ENCODE data around the gene ITIH5.
"Not testable (repeated sequence)": the region's sequence is repeated elsewhere in the genome, so short reads cannot be mapped to it uniquely, and the experiment has no call there.

The ITIH5 gene

DNA sequence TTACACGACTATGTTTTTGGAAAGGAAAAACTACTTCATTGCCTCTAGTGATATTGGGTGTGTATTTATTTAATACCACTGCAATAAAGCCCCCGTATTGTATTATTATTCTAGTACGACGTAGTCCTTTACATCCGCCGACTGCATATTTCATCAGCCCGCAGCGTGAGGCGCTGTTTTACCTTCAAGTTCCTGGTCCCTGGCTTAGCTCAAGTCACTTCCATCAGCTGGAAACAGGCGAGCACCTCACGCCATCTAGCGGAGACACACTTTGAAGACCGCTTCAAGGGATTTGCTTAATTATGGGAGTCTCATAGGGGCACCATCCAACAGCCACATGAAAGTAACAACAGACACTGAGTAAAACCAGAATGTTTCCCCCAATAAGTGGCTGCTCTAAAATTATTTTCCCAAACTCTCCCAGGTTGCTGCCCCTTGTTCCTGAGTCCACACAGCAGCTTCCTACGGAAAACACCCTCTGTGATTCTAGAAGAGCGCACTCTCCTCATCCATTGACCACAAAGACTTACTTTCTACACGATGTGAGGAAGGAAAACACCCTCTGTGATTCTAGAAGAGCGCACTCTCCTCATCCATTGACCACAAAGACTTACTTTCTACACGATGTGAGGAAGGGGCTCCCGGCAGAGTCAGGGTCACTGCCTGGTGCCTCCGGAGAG lies 20.6 kb upstream of the ITIH5 start:
- DNase-seq (ENCODE audit: low read depth), result peak; percentile 54

DNA sequence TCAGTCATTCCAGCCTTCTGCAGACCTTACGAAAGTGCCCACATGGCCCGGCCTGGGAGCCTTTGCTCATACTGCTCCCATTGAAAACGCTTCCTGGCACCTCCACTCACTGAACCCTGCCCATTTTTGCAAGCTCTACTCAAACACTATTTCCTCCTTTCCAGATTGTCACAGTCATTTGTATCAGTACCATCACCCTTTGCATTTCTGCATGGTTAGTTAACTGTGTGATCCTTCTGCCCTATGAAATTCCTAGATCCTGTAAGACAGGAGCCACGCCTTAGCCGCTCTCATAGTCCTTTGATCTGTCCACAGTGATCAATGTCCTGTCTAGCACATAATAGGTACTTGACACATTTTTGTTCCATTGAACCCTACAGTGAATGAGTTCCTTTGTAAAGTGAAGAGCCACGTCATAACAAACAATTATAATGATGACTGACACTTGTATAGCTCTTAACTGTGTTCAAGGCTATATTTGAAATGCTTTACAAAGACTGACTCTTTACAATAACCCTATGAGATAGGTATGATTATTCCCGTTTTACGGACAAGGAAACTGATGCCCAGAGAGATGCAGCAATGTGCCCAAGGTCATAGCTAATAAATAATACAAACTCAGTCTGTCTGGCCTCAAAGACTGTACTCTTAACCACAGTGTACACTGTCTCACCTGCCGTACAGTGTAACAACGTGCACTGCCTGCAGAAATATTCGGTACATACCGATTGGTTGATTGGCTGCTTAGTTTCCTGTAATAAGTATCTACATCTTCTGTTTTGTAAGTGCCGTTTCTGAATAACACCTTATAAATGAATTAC lies 19.8 kb upstream of the ITIH5 start:
- DNase-seq (ENCODE audit: low read depth), result no peak

DNA sequence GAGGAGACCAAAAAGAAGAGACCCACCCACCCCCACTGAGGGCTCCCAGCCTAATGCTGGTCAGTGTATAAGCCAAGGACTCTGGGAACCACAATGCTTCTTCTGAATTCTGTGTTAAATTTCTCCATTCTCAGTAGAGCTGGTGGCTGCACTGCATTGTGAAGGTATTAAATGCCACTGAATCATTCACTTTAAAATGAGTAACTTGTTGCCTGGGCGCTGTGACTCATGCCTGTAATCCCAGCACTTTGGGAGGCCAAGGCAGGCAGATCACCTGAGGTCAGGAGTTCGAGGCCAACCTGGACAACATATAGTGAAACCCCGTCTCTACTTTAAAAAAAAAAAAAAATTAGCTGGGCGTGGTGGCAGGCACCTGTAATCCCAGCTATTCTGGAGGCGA lies 13.3 kb upstream of the ITIH5 start:
- DNase-seq (ENCODE audit: low read depth), result not testable (repeated sequence)

DNA sequence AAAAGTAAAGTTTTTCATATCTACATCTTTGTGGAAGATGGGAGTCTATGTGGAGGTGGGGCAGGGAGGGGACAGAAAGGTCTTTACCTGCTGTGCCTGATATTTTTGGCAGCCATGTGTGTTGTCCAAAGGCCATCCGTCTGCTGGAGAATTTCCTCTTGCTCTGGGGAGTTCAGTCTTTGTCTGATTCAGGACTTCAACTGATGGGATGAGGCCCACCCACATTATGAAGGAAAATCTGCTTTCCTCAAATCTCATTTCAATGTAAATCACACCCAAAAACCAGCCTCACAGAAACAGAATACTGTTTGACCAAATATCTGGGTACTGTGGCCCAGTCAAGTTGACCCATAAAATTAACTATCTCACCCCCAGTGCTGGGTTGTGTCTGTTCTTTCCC lies 12.5 kb upstream of the ITIH5 start:
- DNase-seq (ENCODE audit: low read depth), result no peak

DNA sequence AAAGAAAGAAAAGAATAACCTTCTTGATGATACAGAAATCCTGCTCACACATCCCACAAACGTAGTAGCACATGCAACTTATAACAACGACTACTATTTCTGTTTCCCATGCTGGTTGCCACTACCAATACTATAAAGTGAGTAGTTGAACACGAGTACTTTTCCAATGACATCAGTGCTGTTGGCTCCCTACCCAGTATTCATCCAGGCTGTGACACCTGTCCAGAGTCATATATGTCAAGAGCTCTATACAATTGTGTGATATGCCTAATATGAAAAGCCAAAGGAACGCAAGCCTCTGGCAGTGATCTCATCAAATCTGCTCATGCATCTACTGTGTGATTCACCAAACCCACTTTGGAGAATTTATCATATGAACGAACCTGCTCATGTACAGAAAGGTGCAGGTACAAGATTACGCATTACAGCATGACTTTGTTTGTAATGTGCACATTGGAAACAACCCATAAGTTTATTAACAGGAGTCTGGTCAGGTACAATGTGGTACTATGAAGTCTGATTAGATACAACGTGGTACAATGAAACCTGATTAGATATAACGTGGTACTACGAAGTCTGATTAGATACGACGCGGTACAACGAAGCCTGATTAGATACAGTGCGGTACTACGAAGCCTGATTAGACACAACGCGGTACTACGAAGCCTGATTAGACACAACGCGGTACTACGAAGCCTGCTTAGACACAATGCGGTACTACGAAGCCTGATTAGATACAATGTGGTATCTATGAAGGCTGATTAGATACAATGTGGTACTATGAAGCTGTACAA lies 5.8 kb upstream of the ITIH5 start:
- no peak for DNase-seq (ENCODE audit: low read depth)

DNA sequence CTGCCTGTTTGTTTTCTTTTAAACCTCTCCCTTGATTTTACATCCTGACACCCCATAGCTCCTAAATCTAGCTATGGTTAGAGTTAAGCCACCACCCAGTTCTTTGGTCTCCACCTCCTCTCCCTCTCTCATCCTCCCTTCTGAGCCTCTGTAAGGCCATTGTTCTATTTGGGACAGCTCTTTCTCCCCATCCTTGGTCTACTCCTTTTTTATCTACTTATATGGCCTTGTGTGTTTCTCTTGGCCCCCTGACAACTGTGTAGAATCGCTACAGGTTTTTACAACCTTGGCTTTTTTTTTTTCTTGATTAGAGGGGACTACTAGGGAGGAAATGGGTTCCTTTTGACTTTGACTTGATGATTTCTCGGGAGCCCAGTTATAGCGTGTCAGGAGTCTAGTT lies 3.4 kb upstream of the ITIH5 start:
- no peak for DNase-seq (ENCODE audit: low read depth)

DNA sequence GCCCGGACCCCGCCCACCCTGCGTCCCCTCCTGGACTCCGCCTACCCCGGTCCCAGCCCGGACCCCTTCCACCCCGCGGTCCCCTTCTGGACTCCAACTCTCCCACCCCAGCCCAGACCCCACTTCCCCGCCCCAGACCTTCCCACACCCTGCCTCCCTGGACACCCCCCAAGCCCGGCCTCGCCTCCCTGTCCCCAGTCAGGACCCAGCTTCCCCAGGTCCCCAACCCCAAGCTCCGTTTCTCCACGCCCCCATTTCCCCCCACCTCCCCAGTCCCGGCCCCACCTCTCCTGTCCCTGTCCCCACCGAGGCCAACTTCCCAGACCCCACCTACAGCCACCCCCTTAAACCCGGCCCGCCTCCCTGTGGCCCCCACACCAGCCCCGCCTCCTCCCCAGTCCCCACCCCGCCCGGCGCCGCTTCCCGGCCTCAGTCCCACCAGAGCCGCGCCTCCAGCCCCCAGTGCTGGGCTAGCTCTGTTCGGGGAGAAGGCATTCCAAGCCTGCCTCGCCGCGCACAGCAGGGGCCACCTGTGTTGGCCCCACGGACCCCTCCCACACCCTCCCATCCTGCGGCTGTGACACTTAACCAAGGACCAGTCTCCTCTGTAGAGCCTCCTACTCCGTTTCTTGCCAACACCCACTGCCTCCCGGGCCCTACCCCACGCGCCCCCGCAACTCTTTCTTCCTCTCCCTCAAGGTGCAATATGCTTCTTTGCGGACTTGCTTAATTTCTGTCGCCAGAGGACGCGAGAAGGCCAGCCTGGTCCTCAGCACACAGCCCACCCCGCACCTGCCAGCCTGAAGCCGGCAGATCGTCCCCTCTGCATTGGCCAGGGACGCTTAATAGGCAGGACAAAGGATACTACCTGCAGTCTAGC lies 736 bp upstream of the ITIH5 start:
- no peak for DNase-seq (ENCODE audit: low read depth)

DNA sequence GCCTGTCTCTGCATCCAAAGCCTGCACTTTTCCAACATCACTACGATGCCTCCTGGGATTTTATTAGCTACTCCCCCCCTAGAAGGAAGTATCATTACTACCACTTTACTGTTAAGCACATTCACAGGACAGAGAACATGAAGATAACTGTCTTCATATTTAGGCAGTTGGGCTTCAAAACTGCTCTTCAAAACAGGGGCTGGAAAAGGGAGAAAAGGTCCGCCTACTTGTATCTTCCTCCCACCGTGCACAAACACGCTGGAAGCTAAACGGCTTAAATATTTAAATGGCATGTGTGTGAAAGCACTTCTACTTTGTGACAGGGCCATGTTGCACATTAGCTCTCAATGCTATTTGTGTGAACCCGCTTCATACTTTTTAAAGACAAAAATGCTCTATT lies 999 bp downstream of the ITIH5 start:
- no peak for DNase-seq (ENCODE audit: low read depth)

DNA sequence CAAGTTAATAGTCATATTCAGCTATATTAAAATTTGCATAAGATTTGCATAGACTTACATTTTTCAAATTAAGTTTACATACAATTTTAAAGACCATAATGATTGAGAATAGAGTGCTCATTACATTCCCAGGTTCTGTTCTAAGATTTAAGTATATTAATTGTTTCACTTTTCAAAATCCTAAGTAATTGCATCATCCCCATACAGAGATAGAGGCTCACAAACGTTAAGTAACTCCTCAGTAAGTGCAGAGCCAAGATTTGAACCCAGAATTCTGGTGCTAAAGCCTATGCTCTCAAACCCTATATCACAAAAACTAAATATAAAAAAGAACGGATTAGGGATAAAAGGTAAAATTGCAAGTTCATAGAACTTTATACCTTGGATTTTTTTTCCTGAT lies 2.1 kb downstream of the ITIH5 start:
- no peak for DNase-seq (ENCODE audit: low read depth)

DNA sequence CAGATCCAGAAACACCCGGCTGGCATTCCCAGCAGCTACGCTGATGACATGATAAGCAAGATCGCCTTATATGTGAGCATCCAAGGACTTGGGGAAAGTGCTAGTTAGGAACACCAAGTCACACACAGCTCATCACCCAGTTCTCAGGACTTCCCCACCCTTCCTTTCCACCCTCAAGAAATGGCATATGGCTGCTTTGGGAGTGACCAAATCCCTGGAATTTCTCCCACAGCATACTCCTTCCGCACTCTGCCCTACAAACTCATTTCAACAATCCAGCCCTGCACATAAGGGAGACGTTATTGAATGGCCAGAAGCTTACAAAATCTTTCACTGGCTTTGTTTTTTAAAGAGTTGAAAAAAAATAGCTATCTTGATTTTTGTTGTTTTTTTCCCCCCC lies 4.2 kb downstream of the ITIH5 start:
- DNase-seq (ENCODE audit: low read depth), result no peak

DNA sequence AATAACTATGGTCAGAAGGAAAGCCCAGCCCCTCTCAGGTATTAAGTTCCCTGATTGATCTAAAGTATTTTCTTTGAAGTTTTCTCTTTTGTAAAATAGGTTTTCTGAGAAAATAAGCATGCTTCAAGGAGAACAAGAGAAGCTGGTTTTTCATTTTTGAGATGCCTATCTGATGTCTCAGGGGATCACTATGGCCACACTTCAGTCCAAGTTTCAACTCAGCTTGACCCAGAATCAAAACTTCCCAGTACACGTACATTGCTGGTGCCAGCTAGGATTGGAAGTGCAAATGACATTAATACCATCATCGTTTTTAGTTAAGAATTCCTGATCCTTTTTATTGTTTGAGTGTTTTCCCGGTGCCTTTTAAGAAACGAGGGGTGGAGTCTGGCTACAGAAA lies 7.2 kb downstream of the ITIH5 start:
- DNase-seq (ENCODE audit: low read depth), result no peak

DNA sequence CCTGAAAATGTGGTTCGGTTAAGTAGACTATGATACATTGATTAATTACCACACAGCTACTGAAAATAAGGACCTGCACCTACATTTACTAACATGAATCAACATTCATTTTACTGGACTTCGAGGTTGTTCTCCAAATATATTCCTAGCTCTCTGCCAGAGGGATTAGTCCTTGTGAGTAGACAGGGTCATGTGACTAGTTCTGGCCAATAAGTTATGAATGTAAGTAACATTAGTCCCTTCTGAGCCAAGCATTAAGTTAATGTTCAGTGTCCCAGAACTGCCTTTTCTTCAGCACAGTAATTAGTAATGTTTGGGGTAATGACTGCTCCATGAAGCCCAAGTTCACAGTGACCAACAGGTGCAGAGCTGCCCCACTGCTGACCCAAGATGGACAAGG lies 9.2 kb downstream of the ITIH5 start:
- DNase-seq (ENCODE audit: low read depth), result no peak

DNA sequence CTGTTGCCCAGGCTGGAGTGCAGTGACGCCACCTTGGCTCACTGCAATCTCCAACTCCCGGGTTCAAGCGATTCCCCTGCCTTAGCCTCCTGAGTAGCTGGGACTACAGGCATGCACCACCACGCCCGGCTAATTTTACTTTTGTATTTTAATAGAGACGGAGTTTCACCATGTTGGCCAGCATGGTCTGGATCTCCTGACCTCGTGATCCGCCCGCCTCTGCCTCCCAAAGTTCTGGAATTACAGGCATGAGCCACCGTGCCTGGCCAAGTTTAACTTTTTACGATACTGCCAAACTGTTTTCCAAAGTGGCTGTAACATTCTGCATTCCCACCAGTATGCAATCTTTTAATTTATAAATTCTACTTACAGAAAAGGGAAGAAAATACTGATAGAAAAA lies 9.7 kb downstream of the ITIH5 start:
- DNase-seq (ENCODE audit: low read depth), result not testable (repeated sequence)

DNA sequence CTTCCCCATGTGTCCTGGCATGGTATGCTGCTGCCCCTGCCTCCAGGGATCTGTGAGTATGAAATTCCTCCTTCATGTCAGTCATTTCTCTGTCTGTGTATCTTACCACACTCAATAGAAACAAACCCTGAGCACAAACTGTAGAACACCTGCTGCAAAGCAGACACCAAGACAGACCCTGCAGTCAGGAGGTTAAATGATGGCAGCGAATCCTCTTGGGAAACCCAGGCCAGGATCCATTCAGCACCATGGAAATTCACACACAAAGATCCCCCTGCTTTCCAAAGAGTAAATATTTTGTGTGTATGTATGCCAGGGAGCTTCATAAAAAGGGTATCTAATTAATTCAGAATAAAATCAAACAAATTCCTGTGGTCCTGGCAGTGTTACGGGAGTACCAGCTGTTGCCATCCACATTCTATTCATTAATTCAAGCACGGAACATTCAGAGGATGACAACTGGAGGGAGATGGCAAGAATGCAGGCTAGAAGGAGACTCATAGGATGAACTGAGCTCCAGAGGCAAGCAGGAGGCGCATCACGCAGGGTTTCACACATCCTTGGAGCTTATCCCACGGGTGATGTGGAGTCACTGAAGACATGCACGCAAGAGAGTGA lies 14.8 kb downstream of the ITIH5 start:
- DNase-seq (ENCODE audit: low read depth), result no peak

DNA sequence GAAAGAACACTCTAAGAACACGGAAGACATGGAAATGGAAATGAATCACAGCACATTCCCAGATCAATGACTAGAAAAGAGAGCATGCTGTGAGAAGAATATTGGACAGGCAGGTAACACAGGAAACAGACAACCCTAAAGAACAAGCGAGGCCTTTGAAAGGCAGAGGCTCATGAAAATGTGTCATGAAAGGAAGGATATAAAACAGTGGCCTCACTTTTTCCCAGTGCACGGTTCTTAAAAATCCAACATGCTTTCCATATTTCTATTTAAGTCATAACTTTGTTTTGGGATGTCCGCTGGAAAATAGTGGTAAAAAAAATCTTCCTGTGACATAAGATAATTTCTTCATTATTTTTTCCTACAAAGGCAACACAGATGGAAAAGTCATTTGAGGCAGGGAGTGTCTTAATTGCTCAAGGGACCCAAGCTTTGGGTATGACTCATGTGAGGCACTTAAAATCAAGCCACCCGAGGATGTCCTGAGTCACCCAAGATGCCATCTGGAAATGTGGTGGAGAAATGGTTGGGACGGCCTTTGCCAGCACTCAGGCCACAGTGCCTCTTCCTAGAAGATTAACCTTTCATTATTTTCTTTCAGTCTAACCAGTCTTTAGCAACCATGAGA lies 17.0 kb downstream of the ITIH5 start:
- no peak for DNase-seq (ENCODE audit: low read depth)

DNA sequence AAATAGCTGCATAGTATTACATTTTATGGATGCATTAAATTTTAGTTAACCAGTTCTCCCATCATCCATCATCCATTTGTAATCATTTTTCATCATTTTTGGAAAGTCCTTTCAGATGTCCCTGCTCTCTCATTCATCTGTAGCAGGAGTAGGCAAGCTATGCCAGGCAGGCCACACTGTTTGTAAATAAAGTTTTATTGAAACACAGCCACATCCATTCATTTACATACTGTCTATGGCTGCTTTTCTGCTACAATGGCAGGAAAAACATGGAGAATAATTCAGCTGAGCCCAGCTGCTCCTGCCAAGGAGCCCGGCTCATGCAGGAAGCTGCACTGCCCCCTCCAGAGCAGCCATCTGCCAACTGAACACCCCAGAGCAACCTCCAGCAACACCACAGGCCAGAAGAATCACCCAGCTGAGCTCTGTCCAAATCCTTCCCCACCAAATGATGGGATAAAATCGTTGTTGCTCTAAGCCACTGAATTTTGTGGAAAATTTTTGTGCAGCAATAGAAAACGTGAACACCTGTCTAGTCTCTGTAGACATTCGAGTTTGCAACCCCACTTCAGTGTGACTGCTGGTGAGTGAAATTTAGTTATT lies 19.6 kb downstream of the ITIH5 start:
- DNase-seq (ENCODE audit: low read depth), result no peak

DNA sequence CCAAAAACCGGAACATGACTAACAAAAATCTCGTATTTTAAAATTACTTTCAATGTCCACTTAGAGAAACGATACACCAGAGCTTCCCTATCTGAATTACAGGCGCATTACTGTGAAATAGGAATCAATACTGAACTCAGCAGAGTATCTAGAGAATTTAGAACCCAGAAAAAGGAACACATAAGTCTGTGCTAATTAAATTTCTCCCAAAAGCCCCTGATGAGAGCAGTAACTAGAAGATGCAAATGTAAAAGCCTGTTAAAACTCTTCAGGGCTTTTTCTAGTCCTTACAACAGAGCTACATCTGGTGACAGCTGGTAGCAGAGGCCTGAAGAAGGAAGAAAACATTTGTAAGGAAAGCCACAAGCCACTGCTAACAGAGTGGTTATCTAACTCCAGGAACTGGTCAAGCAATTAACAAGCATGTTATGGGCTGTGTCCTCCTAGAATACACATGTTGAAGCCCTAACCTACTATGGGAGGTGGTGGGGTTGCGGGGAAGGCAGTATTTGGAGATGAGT lies 24.2 kb downstream of the ITIH5 start:
- DNase-seq (ENCODE audit: low read depth), result no peak

DNA sequence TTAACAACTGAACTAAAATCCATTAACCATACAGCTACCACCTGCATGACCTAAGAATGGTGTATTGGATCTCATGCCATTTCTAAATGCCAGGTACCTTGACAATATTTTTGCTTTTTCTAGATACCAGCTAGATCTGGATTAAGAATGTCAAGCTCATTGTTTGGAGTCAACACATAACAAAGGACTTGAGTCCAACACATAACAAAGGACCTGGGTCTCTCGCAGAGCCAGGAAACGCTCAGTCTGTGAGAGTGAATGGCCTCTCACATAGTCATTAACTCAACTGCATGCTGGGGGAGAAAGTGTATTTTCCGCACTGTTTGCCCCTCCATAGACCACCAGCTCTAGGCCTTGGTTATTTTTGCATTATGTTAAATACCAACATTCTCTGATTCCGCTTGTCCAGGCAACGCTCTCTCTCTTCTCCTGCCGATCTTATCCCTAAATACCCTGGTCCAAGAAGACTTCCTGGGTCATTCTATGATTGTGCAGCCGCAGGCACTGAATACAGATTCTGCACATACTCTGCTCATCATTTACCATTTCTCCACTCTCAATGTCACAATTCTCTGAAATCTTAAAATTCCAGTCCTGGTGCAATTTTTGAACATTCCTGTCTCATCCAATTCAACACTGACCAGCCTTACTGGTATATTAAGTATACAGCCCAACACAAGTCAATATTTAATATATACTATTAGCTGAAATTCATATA lies 31.2 kb downstream of the ITIH5 start:
- no peak for DNase-seq (ENCODE audit: low read depth)

DNA sequence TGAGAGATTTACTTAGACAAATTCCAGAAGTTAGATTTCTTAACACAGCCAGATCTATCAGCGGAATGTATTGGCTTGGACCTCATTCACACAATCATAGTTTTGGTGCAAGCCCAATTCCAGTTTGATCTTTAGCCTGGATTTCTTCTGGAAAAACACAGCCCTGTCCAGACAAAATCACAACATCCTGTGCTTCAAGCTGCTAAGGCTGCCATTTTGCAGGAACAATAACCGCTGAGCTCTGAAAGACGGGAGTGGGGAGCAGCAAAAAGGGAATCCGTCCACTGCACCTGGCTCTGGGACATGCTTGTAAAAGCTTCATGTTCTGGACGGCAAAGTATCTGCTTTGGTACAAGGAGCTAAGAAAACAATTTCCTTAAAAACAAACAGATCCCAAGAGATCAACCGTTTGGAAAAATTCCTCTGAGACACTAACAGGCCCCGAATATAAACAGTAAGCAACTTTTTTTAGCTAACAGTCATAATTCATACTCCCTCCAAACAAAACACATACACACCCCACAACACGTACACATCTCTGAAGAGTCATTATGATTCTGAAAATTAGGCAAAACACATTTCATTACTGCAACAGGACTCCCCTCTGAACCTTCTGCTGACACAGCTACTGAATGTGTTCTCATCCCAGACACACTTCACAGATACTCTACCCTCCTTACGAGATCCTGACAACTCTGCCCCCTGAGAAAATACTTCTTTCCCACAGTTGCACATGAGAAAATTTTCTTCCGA lies 32.4 kb downstream of the ITIH5 start:
- DNase-seq (ENCODE audit: low read depth), result no peak
